Amniotic epithelial cell (primary cell): ENCODE measurements around the gene ZNF207.
"Not testable (repeated sequence)": the region's sequence is repeated elsewhere in the genome, so short reads cannot be mapped to it uniquely, and the experiment has no call there.

ENCODE experiments used
- DNase-seq: peaks from one replicate; pipeline ENCODE4 v3.0.0-alpha.2; 2010; ENCODE audit warnings: low read depth

The ZNF207 gene

GRCh38 chr17:32335687-32336086, 14.3 kb upstream of the ZNF207 start:
- DNase-seq: peak; percentile 61

- no peak for DNase-seq
These were observed 8.7 kb upstream of the ZNF207 start for GRCh38 chr17:32341141-32341856.

GRCh38 chr17:32341857-32342602, 7.9 kb upstream of the ZNF207 start, which contains the start of gene C17orf75:
C17orf75 (minus strand) TSS chr17:32342173; CDS start chr17:32342139, 34 bp downstream.
- peak; percentile 73 for DNase-seq

- DNase-seq: no peak
These were observed 7.2 kb upstream of the ZNF207 start for GRCh38 chr17:32342603-32343325.

- no peak for DNase-seq
These were observed 3.9 kb upstream of the ZNF207 start for GRCh38 chr17:32345951-32346600.

- no peak for DNase-seq
These were observed 1.5 kb upstream of the ZNF207 start for GRCh38 chr17:32348483-32348800.

GRCh38 chr17:32349503-32349853, 479 bp upstream of the ZNF207 start:
- peak; percentile 19 for DNase-seq

- DNase-seq: peak; percentile 77
These were observed 885 bp downstream of the ZNF207 start for GRCh38 chr17:32350666-32351418.

GRCh38 chr17:32352734-32353133, 2.8 kb downstream of the ZNF207 start:
- not testable (repeated sequence) for DNase-seq

- DNase-seq: no peak
These were observed 5.9 kb downstream of the ZNF207 start for GRCh38 chr17:32355649-32356377.

- DNase-seq: no peak
These were observed 6.4 kb downstream of the ZNF207 start for GRCh38 chr17:32356378-32356743.

GRCh38 chr17:32356750-32357149, 6.8 kb downstream of the ZNF207 start:
- DNase-seq: no peak

GRCh38 chr17:32357615-32358014, 7.7 kb downstream of the ZNF207 start:
- DNase-seq: no peak

GRCh38 chr17:32361270-32361669, 11.3 kb downstream of the ZNF207 start:
- DNase-seq: no peak

- no peak for DNase-seq
These were observed 20.5 kb downstream of the ZNF207 start for GRCh38 chr17:32370426-32370825.

- DNase-seq: no peak
These were observed 32.7 kb downstream of the ZNF207 start for GRCh38 chr17:32382526-32383223.

GRCh38 chr17:32383926-32384434, 34.0 kb downstream of the ZNF207 start:
- DNase-seq: no peak

- DNase-seq: no peak
These were observed 35.2 kb downstream of the ZNF207 start for GRCh38 chr17:32385121-32385520.

GRCh38 chr17:32385971-32386370, 36.0 kb downstream of the ZNF207 start:
- DNase-seq: no peak

GRCh38 chr17:32386844-32387243, 36.9 kb downstream of the ZNF207 start:
- no peak for DNase-seq
